NCI-H128 (cell line): ENCODE data around the gene SLC39A11.
"Not testable (repeated sequence)": the region's sequence is repeated elsewhere in the genome, so short reads cannot be mapped to it uniquely, and the experiment has no call there.

Source experiments
- DNase-seq: peaks from one replicate; lab custom pipeline; 2025; ENCODE audit not compliant: unreplicated experiment; lab: John Stamatoyannopoulos, UW

SLC39A11 gene

GRCh38 chr17:73111386-73111785 is 18.9 kb upstream of the SLC39A11 start:
- DNase-seq: no peak

- DNase-seq: no peak
These were observed 14.7 kb upstream of the SLC39A11 start for GRCh38 chr17:73107191-73107590.

GRCh38 chr17:73105431-73105830 is 12.9 kb upstream of the SLC39A11 start:
- no peak for DNase-seq

GRCh38 chr17:73104450-73104849 is 12.0 kb upstream of the SLC39A11 start:
- no peak for DNase-seq

GRCh38 chr17:73103641-73104335 is 11.3 kb upstream of the SLC39A11 start:
- DNase-seq: no peak

- DNase-seq: no peak
These were observed 8.5 kb upstream of the SLC39A11 start for GRCh38 chr17:73101031-73101430.

- DNase-seq: no peak
These were observed 7.9 kb upstream of the SLC39A11 start for GRCh38 chr17:73100363-73100762.

- DNase-seq: no peak
These were observed 7.0 kb upstream of the SLC39A11 start for GRCh38 chr17:73099511-73099910.

- DNase-seq: no peak
These were observed 6.4 kb upstream of the SLC39A11 start for GRCh38 chr17:73098919-73099318.

- DNase-seq: not testable (repeated sequence)
These were observed 5.7 kb upstream of the SLC39A11 start for GRCh38 chr17:73097973-73098765.

GRCh38 chr17:73096866-73097265 is 4.4 kb upstream of the SLC39A11 start:
- no peak for DNase-seq

GRCh38 chr17:73096211-73096610 is 3.7 kb upstream of the SLC39A11 start:
- DNase-seq: no peak

GRCh38 chr17:73093286-73093685 is 798 bp upstream of the SLC39A11 start:
- DNase-seq: no peak

- DNase-seq: no peak
These were observed 542 bp downstream of the SLC39A11 start for GRCh38 chr17:73091770-73092522.

- DNase-seq: no peak
These were observed 1.1 kb downstream of the SLC39A11 start for GRCh38 chr17:73091410-73091769.

- DNase-seq: no peak
These were observed 1.9 kb downstream of the SLC39A11 start for GRCh38 chr17:73090396-73091202.

GRCh38 chr17:73089322-73090317 is 2.9 kb downstream of the SLC39A11 start:
- no peak for DNase-seq

- DNase-seq: no peak
These were observed 3.9 kb downstream of the SLC39A11 start for GRCh38 chr17:73088561-73088960.

GRCh38 chr17:73083432-73083831 is 9.1 kb downstream of the SLC39A11 start:
- DNase-seq: no peak

- DNase-seq: no peak
These were observed 17.9 kb downstream of the SLC39A11 start for GRCh38 chr17:73074566-73074965.
